GM19043 (cell line): ENCODE results near the gene CCNB2.
"Not testable (repeated sequence)": the region's sequence is repeated elsewhere in the genome, so short reads cannot be mapped to it uniquely, and the experiment has no call there.

ENCODE experiments used
- ATAC-seq: cut with Tn5 transposase; IDR thresholded peaks from one replicate; pipeline ENCODE4 v1.9.1; 2021; ENCODE audit warnings: low read depth; ENCODE audit not compliant: unreplicated experiment

Gene CCNB2

DNA sequence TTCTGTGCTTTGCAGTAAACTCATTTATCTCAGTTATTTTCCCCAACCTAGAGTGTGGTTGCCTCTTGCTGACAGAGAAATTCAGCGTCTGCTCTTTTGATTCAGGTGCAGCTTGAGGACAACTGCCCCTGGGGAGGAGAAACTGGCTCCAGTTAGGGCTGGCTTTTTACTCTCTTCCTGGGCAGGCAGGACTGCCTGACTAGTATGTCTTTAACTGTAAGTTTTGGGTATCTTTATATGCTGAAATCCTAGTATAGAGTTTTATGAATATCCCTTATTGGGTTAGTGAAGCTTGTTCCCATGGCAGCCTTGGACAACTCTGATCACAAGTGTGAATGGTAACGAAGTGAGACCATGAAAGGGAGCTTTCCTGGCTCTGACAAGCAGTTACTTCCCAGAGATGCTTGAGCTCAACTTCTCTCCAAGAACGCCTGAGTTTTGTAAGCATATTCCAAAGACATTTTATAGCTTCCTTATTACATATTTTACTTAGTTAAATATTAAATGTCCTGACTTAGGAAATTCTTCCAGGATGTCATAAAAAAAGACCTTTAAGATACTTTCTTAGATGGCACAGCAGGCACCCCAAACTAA lies 27.1 kb downstream of the CCNB2 start:
- no peak for ATAC-seq

- no peak for ATAC-seq
Measured at GRCh38 chr15:59133929-59134427, 29.0 kb downstream of the CCNB2 start.

DNA sequence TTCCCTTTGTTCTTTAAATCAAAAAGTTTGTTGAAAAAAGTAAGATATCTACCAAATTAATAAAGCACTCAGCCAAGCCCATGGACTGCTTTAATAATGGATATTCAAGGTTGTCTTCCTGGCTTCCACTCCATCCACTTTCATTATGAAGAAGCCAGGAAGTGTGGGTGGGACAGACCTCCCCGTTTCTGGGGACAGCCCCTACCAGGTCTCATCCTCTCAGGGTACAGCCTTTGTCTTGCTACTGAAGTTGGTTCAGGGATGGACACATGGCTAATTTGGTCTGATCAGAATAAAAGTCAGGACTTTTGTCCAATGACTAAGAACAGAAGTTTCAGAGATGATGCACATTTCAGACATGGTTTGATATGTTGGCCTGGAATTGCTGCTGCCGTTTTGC lies 32.6 kb downstream of the CCNB2 start:
- ATAC-seq: no peak

DNA sequence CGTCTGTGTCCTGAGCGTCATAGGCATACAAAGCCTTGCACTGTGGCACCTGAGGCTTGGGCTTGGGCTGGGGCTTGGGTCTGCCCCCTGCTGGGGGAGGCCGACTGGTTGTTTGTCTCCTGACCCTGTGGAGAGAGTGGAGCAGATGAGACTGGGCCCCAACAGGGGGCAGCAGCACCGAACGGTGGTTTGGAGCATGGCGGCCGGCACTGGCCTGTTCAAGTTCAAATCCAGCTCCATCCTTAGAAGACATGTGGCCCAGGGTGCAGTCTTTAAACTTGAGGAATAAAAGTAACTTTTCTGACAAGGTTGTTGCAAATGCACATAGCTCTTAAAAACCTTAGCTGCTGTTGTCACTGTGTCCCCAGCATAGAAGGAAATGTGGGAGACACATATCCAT lies 33.3 kb downstream of the CCNB2 start:
- ATAC-seq: no peak

GRCh38 chr15:59140422-59141226 lies 35.7 kb downstream of the CCNB2 start:
- ATAC-seq: no peak

- no peak for ATAC-seq
Measured at GRCh38 chr15:59143281-59143680, 38.3 kb downstream of the CCNB2 start.

- not testable (repeated sequence) for ATAC-seq
Measured at GRCh38 chr15:59144594-59144993, 39.6 kb downstream of the CCNB2 start.

- ATAC-seq: no peak
Measured at GRCh38 chr15:59147666-59148065, 42.7 kb downstream of the CCNB2 start.

- ATAC-seq: no peak
Measured at GRCh38 chr15:59148153-59148833, 43.3 kb downstream of the CCNB2 start.

GRCh38 chr15:59150185-59150584 lies 45.2 kb downstream of the CCNB2 start:
- no peak for ATAC-seq

GRCh38 chr15:59152694-59153450 lies 47.9 kb downstream of the CCNB2 start:
- ATAC-seq: no peak

DNA sequence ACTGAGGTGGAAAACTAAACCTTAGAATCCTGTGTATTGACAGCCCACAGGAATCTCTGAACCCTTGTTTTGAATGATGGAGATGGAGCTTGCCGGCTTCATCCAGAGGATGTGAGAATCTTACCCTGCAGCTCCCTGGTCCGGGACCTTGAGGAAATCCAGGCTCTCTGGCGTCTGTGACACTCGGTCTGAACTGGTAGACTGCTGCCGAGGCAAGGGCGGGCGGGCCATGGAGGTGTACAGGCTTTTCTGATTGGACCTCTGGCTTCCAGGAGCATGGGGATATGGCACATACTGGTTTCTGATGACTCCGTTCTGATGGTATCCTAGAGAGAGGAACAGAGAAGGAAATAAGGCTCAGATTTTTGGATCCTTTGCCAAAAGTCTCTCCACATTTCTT lies 48.5 kb downstream of the CCNB2 start:
- no peak for ATAC-seq

DNA sequence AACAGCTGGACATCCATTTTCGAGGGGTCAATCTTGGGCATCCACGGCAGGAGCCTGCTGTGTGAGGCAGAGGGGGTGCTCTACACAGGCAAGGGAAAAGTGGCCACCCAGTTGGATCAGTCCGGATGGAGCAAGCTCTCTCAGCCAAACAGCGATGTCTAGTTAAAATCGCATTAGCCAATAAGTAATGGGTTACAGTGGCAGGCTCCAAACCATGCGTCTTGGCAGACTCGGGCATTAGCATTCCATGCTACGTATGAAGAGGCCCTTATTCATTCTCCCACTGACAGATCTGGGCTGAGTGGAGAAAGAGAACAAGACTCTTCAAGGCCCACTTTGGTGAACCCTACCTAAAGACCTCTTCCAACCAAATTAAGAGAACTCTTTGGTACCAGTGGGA lies 49.3 kb downstream of the CCNB2 start:
- no peak for ATAC-seq

DNA sequence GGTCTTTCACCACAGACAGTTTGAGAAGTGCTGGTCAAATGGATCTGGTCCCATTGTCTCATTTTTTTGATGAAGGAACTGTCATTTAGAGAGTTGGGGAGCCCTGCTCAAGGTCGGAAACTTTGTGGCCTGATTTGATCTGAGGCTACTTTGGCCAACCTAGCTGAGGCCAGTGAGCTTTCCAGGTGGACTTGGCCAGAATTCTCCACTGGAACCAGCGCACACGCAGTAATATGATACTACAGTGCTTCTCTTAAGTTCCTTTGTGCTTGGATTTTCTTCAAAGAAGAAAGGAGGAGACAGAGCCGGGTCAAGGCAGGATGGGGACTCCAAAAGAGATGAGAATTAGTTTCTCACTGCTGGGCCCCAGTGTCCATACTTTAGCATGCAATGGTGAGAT lies 50.5 kb downstream of the CCNB2 start:
- ATAC-seq: no peak

DNA sequence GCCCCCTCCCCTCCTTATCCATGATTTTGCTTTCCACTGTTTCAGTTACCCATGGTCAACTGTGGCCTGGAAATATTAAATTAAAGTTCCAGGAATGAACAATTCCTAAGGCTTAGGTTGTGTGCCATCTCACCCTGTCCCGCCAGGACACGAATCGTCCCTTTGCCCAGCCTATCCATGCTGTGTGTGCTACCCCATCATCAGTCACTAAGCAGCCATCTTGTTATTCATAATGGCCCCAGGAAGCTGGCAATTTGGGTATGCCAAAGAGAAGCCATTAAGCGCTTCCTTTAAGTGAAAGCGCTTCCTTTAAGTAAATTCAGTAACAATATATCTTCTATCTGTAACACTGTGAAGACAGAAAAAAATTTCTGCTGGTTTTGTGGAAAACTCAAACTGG lies 52.5 kb downstream of the CCNB2 start:
- ATAC-seq: no peak

GRCh38 chr15:59157840-59158700 lies 53.1 kb downstream of the CCNB2 start:
- no peak for ATAC-seq

DNA sequence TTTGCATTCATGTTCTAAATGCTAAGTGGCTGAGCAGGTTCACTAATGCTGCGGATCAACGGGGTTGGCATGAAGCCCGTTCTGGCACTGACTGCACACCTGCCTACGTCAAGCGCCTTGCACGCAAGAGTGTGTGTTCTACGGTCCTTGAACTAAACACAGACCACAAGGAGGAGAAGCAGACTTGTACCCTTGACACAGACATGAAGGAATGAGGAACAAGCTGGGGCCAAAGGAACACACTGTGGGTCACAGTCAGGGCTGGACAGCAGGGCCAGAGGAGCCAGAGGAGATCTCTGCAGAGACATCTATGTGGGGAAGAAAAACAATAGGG lies 53.7 kb downstream of the CCNB2 start:
- no peak for ATAC-seq

GRCh38 chr15:59159210-59159609 lies 54.3 kb downstream of the CCNB2 start:
- ATAC-seq: no peak

DNA sequence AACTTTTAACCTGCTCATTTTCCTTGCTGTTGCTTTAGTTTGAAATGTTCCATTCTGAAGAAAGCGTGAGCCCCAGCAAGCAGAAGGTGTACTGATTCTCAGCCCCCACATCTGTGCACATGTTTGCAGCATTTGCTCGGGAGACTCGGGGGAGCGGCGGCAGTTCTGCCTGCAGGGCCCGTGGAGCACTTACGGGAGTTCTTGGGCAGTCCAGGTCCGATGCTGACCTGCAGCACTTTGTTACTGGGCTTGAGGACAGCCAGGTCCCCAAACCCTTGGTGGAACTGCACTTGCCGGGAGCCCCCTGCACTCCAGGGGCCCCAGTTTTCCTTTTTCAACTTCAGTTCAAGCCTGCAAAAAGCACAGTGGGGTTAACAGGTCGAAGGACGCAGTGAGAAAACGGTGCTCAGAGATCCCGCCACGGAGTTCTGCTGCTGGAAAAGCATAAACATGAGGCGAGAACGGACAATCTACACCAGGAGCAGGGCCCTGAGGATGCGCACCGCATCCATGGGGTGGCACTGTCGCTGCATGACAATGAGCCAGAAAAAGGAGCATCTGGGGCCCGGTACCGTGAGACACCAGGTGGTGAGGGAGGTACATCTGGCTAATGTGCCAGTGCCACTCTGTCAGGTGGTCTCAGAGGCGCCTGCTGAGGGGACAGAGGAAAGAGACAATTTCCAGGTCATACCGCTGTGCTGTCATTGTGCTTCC lies 56.1 kb downstream of the CCNB2 start:
- no peak for ATAC-seq
